ENCODE data around the gene STK32B. TPM values are rescaled to one million over a fixed set of nuclear protein-coding genes. Genes with fewer than 3 reads are reported as not detected.

Gene STK32B
- total and polyA plus RNA-seq, 2 of the 8 experiments (the other 6 are each of a cell fraction or from before 2014, with no cell fraction given), result 2.3 to 2.5 TPM

GRCh38 chr4:5399124-5399523 is 347.8 kb downstream of the STK32B start:
- Histone ChIP-seq H3K56ac (replicated peaks; ENCODE audit: insufficient read length, low read depth, low read length) (no peak overlapping the region), H2BK20ac (ENCODE audit: low read length) (no peak overlapping the region), H3K14ac (ENCODE audit: insufficient read length) (no peak overlapping the region), H3K79me1 (ENCODE audit: low read depth, low read length) (no peaks in the 10 kb centered on the region), H3K4me3 (ENCODE audit: extremely low read depth in 1 of 4, insufficient read depth in 2 of 4, low read depth in 3 of 4, low read length in 4 of 4) (no peak overlapping the region), H3K36me3 (ENCODE audit: control insufficient read depth in 2 of 4, insufficient read depth in 4 of 4, low read length in 3 of 4) (no peaks in the 10 kb centered on the region), H3K79me2 (ENCODE audit: control insufficient read depth in 1 of 2, insufficient read depth in 2 of 2, low read length in 2 of 2) (no peaks in the 10 kb centered on the region), H2BK5ac (ENCODE audit: low read depth, low read length) (no peak overlapping the region), H3K23me2 (ENCODE audit: low read depth, low read length) (no peaks in the 10 kb centered on the region), H3K18ac (ENCODE audit: extremely low read depth, low read length) (no peak overlapping the region), H4K8ac (ENCODE audit: extremely low read depth, insufficient read depth, low read length) (no peak overlapping the region), H2BK120ac (replicated peaks; ENCODE audit: low read depth, low read length) (no peak overlapping the region), H2BK15ac (ENCODE audit: low read length) (no peak overlapping the region), H3K4ac (replicated peaks; ENCODE audit: insufficient read length, low read depth, low read length) (no peak overlapping the region), H3K27me3 (replicated peaks in 1 of 4; ENCODE audit: control insufficient read depth in 3 of 4, extremely low read depth in 1 of 4, insufficient read depth in 3 of 4, low read length in 3 of 4) (no peaks in the 10 kb centered on the region), H4K5ac (ENCODE audit: insufficient read length, low read depth, low read length) (no peak overlapping the region), H3K9ac (replicated peaks in 1 of 4; ENCODE audit: extremely low read depth in 1 of 4, low read depth in 3 of 4, low read length in 3 of 4) (no peak overlapping the region), H3K4me1 (replicated peaks in 1 of 4; ENCODE audit: control insufficient read depth in 3 of 4, insufficient read depth in 4 of 4, low read length in 3 of 4) (no peaks in the 10 kb centered on the region), H3K9me3 (ENCODE audit: insufficient read depth in 2 of 2, low read depth in 1 of 2, low read length in 1 of 2) (0 out of 4 replicates have a peak, but pooled peaks cover 3 to 5% of the 10 kb centered on the region in 2 experiments), H3K23ac (ENCODE audit: insufficient read length) (no peak overlapping the region), H2AK5ac (ENCODE audit: low read depth, low read length) (no peak overlapping the region), H3K4me2 (ENCODE audit: insufficient read depth in 1 of 2, low read depth in 2 of 2, low read length in 2 of 2) (no peak overlapping the region), H4K20me1 (replicated peaks in 1 of 2; ENCODE audit: control insufficient read depth in 1 of 2, insufficient read depth in 2 of 2, low read length in 2 of 2) (no peaks in the 10 kb centered on the region), H3K27ac (ENCODE audit: low read depth, low read length) (no peak overlapping the region), H2BK12ac (ENCODE audit: low read depth, low read length) (no peak overlapping the region), H4K91ac (replicated peaks; ENCODE audit: insufficient read length, low read length) (no peak overlapping the region), H2AFZ (ENCODE audit: low read length) (no peak overlapping the region)
- ChIA-PET POLR2A (ENCODE audit: partially characterized antibody) (no interaction called here), CTCF (ENCODE audit: partially characterized antibody) (interaction anchor here (0.5 to 8.2 kb wide), 31 partner anchors 9 to 1003 kb away, joined by 3 to 92 read pairs (median 4); partner anchors contain the start of gene STK32B)
- FAIRE-seq, result no peak
- WGBS, 2 experiments (ENCODE audit: extremely low coverage in 1 of 2, insufficient coverage in 1 of 2, insufficient read length in 1 of 2, insufficient replicate concordance in 2 of 2, low coverage in 1 of 2, low lambda C conversion rate in 2 of 2, missing lambda C conversion rate in 1 of 2), result 90% methylated on average over 4 of the region's 4 CpGs; no CpG with 5 or more reads in 1 of the 2 experiments
- no peak for DNase-seq (ENCODE audit: low read depth in 1 of 2, low spot score in 2 of 2)
- no peak for TF ChIP-seq HDAC2 (IDR thresholded peaks at IDR 0.05; ENCODE audit: borderline replicate concordance in 1 of 2, low read depth in 2 of 2, low read length in 2 of 2)
- no peak for TF ChIP-seq BCL11A (IDR thresholded peaks at IDR 0.05; ENCODE audit: low read depth in 2 of 2, low read length in 2 of 2)
- TF ChIP-seq KDM1A (IDR thresholded peaks at IDR 0.05; ENCODE audit: borderline replicate concordance, low read length), result no peak
- no peak for TF ChIP-seq KDM5A (IDR thresholded peaks at IDR 0.05; ENCODE audit: low read length)
- no peak for TF ChIP-seq RBBP5 (IDR thresholded peaks at IDR 0.05; ENCODE audit: borderline replicate concordance, low read depth, low read length)
- TF ChIP-seq CHD2 (IDR thresholded peaks at IDR 0.05; ENCODE audit: low read length), result no peak
- TF ChIP-seq EZH2 (IDR thresholded peaks at IDR 0.05; ENCODE audit: low read depth, low read length, severe bottlenecking), result no peak
- TF ChIP-seq TBP (IDR thresholded peaks at IDR 0.05; ENCODE audit: low read depth, low read length), result no peak
- TF ChIP-seq KDM4A (IDR thresholded peaks at IDR 0.05; ENCODE audit: low read depth, low read length, severe bottlenecking), result no peak
- TF ChIP-seq FOSL1 (IDR thresholded peaks at IDR 0.05; ENCODE audit: insufficient read depth, low read depth, low read length), result no peak
- TF ChIP-seq CHD1 (IDR thresholded peaks at IDR 0.05; ENCODE audit: low read depth, low read length), result no peak
- no peak for TF ChIP-seq RNF2 (IDR thresholded peaks at IDR 0.05; ENCODE audit: borderline replicate concordance, low read depth, low read length, missing control alignments, poor library complexity, severe bottlenecking)
- TF ChIP-seq E2F6 (IDR thresholded peaks at IDR 0.05), result no peak

All from H1 (cell line).